Adipose tissue (tissue), 3 donors: Measurements from ENCODE around the gene UNC5A. TPM values are rescaled to one million over a fixed set of nuclear protein-coding genes. Genes with fewer than 3 reads are reported as not detected.

Experiments used
- H3K27ac ChIP-seq: one replicate; pipeline ENCODE4 v1.5.1; 2013; ENCODE audit warnings: low read depth, low read length
- WGBS, 3 donors: extraction: QIAGEN DNeasy Blood & Tissue Kit; methylation state at CpG; one replicate each; pipeline ENCODE4 v1.1.7; 2013; 5-methylcytosine and 5-hydroxymethylcytosine counted together
- polyA plus RNA-seq, 3 donors: library from polyadenylated mRNA; stranded (reverse); fragments of 200-250 nt; gene quantifications; one replicate each; pipeline ENCODE4 v1.2.3, GENCODE V29; 2013
- donor health status: healthy with polysubstance abuse.
- donor health status: Bipolar disorder and iron deficiency.
- donor health status: healthy.

The UNC5A gene
- polyA plus RNA-seq, 3 donors, result 0.11 to 0.51 (median 0.24) TPM

DNA sequence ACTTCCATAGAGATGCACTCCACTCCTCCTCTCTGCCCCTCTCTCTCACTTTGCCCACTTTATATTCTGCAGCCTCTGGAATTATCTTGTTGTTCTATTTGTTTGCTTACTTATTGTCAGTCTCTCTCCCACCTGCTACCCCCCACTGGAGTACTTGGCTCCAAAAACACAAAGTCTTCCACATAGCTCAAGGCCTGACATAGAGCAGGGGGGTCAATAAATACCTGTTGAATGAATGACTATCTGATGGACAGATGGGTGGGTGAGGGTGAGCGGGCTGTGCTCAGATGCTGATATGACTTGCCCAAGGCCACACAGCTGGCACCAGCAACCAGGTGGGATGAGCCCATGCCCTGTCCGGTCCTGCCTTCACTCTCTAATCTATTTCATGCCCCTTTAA is 13.4 kb upstream of the UNC5A start:
- H3K27ac ChIP-seq, result no peak overlapping the region
- 43 to 84% (median 82%) methylated on average over 2 of the region's 2 CpGs for WGBS, 3 donors

DNA sequence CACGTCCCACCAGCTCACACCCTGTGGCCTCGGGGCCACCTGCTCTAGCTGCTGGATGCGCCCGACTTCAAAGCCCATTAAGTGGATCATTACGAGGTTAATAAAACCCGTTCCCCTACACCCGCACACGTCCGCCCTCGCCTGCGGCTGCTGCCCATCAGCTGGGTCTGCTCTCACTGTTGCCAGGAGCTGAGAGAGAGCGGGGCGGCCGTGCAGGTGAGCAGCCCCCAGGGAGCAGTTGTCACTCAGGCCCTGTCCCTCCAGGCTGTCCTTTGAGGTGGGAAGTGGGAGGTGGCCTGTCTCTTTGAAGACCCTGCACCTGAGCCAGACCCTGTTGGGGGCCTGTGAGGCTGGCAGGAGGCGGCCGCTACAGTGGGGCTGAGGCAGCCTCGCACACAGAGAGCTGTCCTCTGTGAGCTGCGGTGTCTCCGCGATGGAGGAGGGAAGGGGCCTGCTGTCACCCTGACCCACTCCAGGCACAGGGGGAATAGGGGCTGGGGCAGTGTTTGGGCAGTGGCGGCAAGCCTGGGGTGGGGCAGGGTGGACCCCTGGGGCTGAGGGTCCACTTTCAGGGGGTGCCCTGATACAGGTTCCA is 12.8 kb upstream of the UNC5A start:
- no peak overlapping the region for H3K27ac ChIP-seq
- 30 to 54% (median 38%) methylated on average over 21 of the region's 21 CpGs for WGBS, 3 donors

DNA sequence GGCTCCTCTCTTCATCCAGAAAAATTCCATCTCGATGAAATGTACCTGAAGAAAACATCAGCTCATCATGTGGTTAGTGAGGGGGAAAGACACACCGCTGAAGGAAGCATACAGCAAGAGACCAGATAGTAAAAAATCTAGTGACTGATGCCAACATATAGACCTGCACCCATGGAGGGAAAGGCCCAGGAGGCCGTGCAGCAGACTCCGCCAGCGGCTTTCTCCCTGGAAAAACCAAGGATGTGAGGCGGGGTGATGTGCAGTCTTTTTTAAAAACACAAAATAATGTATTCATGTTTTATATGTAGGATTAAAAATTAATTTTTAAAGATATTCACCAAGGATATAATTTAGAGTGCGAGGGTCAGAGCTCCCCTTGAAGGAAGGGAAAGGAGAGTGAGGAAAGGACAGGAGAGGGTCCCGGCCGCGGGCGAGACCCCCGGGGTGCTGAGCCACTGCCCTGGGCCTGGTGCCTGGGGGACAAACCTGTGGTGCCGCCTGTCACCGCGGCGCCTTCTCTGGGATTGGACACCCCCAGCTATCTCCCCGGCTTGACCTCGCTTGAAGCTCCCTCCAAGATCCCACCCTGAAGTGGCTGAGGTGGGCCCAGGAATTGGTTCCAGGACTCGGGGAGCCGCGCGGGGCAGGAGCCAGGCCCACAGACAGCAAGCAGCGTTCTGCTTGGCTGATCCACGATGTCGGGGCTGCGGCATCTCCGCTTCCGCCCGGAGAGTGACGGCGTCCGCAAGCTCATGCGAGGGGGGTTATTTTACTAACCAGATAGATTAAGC is 12.1 kb upstream of the UNC5A start:
- no peak overlapping the region for H3K27ac ChIP-seq
- WGBS, 3 donors, result 82 to 87% (median 84%) methylated on average over 30 to 33 of the region's 33 CpGs

DNA sequence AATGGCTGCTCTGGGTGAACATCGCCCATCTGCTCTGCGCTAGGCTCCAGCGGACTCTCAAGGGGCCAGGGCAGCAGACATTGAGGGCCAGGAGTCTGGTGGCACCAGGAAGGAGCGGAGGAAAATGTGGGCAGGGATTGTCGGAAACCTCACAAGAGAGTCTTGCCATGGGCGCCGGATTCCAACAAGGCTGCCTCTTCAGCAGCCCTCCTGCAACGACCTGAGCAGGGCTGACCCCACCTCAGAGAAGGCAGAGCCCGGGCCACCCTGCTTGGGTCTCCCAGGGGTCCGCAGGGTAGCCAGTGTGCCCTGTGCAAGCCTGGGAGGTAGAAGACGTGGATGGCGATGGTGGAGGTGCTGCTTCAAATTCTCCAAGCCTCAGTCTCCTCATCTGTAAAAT is 11.4 kb upstream of the UNC5A start:
- WGBS, 3 donors, result 79 to 84% (median 79%) methylated on average over 12 of the region's 12 CpGs
- no peak overlapping the region for H3K27ac ChIP-seq

DNA sequence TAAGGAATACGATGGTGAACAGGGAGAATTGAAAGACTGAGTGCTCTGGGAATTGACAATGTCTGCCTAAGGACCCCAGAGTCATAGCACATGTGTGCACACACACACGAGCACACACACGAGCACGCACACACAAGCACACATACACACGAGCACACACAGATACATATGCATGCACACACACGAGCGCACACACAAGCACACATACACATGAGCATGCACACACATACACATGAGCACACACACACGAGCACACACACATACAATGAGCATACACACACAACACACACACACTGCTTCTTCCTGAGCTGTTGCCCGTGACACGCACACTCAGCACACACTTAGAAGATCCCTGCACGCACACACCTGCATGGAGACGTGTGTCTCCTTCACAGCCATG is 10.9 kb upstream of the UNC5A start:
- 82 to 87% (median 85%) methylated on average over 12 of the region's 12 CpGs for WGBS, 3 donors
- no peak overlapping the region for H3K27ac ChIP-seq

DNA sequence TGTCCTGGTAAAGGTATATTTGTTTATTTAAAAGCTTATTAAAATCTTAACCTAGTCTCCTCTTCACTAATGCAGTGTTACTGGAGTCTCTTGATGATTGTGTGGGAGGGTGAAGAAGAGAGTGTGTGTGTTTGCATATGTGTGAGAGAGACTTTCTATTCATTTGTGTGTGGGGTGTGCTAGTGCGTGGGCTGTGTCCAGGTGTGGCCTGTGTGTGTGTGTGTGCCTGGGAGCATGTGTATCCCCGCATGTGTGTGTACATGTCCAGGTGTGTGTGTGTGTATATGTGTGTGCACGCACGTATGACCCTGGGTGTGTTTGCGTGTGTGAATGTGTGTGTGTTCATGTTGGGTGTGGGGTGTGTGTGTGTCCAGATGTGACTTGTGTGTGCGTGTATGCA is 10.3 kb upstream of the UNC5A start:
- 88 to 95% (median 94%) methylated on average over 6 of the region's 6 CpGs for WGBS, 3 donors
- H3K27ac ChIP-seq, result no peak overlapping the region

DNA sequence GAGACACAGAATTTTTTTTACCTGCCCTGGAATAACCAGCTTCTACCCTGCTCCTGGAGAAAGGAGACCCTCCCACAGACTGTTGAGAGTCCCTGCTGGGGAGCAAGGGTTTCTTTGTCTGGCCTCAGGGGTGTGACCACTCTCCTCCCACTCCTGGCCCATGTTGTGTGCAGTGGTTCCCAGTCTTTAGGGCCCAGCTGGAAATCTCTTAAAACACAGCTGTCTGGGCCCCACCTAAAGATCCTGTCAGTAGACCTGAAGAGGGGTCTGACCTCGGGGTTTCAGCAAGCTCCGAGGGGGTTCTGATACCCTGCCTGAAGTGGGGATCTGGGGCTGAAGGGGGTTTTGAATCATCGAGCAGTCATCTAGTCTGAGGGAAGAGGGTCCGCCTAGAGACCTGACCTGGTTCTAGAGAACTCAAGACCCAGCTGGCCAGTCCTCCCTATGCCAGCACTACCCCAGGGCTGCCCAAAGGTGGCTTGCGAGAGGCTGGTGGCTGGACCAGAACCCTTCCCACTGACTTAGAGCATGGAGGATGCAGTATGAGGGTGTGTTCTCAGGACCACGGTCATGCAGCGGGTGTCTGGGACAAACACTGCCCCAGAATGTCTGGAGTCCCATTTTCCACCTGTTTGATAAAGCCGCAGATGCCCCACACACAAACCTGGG is 8.1 kb upstream of the UNC5A start:
- WGBS, 3 donors, result 80 to 88% (median 82%) methylated on average over 8 of the region's 8 CpGs
- no peak overlapping the region for H3K27ac ChIP-seq

DNA sequence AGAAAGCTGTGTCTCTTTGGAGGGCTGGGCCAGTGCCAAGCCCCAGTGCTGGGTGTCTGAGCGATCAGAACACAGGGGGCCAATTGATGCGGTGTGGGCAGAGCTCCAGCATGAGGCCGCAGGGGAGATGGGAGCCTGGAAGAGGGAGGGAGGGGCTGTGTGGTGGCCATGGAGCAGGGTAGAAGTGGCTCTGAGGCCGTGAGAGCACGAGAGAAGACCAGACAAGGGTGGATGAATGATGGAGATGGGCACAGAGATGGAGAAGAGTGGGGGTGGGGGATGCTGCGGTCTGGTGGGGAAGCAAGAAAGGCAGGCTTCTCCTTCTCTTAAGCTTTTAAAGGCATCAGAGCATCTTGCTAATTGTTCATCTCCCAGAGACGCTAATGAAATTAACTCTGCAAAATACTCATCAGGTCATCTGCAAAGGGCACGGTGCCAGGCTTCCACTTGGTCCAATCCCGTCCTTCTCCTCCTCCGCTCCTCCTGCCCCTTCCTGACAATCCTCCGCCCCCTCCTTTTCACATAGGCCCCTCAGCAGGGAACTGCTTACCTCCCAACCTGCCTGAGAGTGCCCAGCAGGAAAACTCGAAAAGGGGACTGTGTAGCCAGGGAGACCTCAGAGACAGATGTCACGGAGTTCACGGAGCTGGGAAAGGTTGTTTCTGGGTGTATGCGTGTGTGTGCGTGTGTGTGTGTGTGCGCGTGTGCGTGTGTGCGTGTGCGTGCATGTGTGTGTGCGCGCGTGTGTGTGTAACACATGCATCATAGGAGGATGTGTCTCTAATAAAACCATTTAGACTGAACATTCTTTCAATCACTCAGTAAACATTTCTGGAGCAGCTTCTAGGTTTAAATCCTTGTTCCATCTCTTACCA is 7.1 kb upstream of the UNC5A start:
- H3K27ac ChIP-seq, result no peak overlapping the region
- WGBS, 3 donors, result 53 to 62% (median 61%) methylated on average over 24 of the region's 24 CpGs

DNA sequence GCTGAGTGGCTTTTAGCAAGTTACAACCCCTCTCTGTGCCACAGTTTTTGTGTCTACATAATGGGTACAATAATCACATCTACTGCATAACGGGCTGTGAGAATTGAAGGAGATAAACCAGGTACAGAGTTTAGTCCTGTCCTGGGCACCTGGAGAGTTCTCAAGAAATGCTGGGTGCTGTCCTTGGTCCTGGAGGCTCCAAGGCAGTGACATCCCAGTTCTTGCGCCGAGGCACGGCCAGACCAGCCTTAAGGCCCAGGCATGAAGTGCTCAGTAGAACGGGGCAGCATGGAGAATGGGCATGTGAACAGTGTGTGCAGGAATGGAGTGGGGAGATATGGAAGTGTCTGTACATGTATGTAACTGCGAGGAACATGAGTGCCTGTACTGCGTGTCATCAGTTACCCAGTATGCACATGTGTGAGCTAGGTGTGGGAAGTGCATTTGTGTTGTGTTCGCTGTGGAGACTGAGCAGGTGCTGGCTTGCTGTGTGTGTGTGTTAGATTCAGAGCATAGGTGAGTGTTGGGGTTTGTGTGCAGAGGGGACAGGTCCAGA is 6.3 kb upstream of the UNC5A start:
- no peak overlapping the region for H3K27ac ChIP-seq
- 44 to 45% (median 45%) methylated on average over 8 of the region's 8 CpGs for WGBS, 3 donors

DNA sequence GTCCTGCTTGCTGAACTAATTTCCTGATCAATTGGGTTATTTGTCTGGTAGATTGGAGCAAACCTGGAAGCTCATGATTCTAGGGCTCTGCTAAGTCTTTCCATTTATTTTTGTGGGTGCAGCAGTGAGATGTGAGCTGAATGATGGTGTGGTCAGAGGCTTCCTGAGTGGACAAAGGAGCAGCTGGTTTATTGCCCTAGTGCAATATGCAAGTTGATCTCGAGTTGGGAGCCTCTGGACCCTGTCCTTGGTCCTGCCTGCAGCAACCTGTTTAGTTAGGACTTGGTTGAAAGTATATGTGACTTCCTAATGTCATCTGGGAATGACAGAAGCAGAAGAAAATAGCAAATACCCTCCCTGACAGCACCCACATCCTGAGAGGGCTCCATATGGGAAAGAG is 4.2 kb upstream of the UNC5A start:
- WGBS, 3 donors, result 0 to 4% (median 0%) methylated on average over 1 of the region's 1 CpG
- H3K27ac ChIP-seq, result no peak overlapping the region

DNA sequence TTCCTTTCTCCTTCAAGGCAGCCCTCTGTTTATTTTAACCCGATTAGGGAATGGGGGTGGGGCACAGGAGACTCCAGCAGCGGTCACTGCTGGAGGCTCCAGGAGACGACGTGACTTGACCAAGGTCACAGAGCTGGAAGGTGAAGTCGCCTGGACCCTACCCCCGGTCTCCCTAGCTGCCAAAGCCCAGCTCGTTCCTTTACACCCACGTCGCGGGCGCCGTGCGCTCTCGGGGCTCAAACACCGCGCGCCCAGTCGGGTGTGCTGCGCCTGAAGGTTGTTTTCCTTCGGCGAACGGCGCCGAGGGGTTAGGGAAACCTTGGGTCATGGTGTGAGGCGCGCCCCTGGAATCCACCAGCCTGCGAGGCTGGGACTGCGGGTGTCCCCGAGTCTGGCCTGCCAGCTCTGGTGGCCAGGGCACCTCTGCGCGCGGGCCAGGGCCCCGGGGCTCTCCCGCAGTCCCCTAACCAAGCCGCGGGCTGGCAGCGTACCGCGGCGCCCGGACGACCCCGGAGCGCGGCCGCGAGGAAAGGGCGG is 747 bp upstream of the UNC5A start:
- WGBS, 3 donors, result 1 to 2% (median 1%) methylated on average over 33 to 48 of the region's 48 CpGs
- no peak overlapping the region for H3K27ac ChIP-seq

DNA sequence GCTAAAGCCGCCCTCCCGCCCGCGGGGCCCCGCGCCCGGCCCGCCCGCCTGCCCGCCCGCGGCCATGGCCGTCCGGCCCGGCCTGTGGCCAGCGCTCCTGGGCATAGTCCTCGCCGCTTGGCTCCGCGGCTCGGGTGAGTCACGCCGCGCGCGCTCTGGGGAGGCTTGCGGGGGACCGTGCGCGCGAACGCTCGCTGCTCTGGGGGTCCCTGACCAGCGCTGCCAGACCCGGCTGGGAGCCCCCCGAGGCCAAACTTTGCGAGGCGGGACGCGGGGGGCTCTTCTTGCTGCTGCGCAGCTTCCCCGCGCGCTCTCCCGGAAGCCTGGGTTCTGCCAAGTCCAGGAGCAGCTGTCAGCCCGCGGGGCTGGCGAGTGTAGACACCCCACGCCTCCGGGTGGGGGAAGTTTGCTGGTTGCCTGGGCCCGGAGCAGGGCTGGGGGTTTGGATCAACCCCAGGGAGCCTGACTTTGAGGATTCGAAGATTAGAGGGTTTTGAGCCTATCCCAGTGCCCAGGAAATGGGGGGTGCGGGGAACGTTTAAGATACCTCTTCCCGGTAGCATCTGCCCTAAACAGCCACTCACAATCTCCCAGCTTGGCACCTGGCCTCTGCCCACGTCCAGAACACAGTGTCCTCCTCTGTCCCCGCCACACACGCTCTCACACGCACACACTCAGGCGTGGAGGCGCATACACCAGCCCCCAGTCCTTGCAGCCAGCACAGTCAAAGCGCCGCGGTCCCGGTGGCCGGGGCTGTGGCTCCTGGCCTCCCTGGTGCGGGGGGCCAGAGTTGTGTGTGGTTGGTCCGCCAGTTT is 535 bp downstream of the UNC5A start:
- no peak overlapping the region for H3K27ac ChIP-seq
- WGBS, 3 donors, result 2 to 3% (median 3%) methylated on average over 58 to 68 of the region's 68 CpGs

DNA sequence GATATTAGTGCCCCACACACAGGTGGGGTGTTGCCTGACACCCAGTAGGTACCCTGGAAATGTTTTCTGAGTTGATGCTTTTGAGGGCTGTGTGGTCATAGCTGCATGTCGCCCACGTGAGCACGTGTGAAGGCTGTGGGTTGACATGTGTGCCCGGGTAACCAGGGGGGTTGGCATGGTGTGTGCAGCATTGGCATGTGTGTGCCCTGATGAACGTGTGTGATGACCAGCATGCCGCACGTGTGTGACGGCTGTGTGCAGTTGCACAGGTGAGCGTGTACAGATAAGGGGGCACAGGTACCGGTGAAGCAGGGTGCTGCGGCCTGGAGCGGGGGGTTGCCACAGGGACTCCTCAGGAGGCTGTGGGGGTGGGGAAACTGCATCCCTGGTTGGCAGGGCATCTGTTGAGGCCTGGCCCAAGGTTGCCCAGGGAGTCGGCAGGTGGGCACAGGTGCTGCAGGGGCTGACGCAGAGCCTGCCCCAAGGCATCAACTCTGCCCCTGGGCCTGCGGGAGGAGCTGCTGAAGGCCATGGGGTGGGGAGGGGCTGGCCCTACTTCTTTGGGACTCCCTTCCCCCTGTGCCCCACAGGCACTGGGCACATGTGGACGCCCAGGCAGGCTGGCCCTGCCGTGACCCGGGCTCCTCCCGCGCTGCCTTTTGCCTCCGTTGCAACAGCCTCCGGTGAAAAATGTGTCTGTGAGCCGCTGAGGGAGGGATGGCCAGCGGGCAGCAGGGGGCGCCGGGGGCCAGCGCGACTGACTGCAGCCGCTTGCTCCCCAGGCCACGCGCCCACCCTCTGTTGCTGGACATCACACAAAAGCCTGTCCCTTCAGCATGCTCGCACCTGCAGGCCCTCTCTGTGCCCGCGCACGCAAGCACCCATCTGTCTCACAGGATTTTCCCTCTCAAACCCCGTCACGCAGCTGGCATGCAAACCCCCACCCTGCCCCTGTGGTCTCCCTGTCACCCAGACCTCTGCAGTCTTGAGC is 2.2 kb downstream of the UNC5A start:
- 32 to 34% (median 34%) methylated on average over 36 to 37 of the region's 37 CpGs for WGBS, 3 donors
- no peak overlapping the region for H3K27ac ChIP-seq

DNA sequence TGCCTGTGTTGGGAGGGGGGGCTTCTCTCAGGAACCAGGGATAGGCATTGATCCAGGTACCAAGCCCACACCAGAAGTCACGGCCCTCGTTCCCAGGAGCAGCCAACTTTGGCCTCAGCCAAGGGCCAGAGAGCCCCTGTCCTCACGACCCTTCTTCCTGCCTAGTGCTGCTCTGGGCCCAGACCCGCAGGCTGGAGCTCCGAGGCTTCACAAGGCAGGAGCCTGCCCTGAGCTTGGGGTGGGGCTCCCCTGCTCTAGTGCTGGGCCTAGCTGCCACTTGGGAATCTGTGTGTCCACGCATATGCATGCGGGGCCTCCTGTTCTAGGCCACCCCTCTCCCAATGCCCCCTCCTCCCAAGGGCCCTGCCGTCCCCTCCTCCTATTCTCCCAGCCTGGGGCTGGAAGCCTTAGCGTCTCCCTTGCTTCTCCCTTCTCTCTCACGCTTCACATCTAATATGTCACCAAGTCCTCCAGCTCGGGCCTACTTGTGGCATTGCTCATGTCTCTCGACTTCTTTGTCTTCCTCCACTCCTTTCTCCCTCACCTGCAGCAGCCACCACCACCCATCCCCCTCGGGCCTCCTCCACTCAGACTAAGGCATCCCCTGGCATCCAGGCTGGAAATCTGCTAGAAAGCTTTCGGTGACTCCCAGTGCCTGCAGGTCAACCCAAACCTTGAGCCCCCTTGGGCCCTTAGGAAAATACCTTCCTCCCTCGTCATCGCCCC is 3.4 kb downstream of the UNC5A start:
- WGBS, 3 donors, result 72 to 79% (median 76%) methylated on average over 16 of the region's 16 CpGs
- no peak overlapping the region for H3K27ac ChIP-seq

DNA sequence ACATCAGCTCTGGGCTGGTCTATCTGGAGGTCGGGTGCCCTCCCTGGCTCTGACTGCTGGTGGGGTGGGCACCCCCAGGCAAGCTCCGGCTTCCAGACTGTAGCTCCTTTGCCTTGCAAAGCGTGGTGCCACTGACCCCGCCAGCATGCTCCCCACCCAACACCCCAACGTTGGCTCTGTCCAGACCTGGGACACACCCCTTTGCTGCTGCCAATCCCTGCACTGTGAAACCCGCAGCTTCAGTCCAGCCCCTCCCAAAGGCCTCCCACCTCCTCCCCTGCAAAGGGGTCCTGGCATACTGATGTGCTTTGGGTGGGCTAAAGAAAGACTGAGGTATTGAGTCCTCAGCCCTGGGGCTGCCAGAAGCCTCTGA is 3.9 kb downstream of the UNC5A start:
- H3K27ac ChIP-seq, result no peak overlapping the region
- 73 to 79% (median 74%) methylated on average over 6 of the region's 6 CpGs for WGBS, 3 donors
